GM19023 (cell line): ENCODE measurements around the gene TXNDC17.
"Not testable (repeated sequence)": the region's sequence is repeated elsewhere in the genome, so short reads cannot be mapped to it uniquely, and the experiment has no call there.

Experiments used
- ATAC-seq: cut with Tn5 transposase; IDR thresholded peaks from one replicate; pipeline ENCODE4 v1.9.1; 2021; ENCODE audit warnings: mild to moderate bottlenecking, moderate library complexity; ENCODE audit not compliant: unreplicated experiment

Gene TXNDC17

DNA sequence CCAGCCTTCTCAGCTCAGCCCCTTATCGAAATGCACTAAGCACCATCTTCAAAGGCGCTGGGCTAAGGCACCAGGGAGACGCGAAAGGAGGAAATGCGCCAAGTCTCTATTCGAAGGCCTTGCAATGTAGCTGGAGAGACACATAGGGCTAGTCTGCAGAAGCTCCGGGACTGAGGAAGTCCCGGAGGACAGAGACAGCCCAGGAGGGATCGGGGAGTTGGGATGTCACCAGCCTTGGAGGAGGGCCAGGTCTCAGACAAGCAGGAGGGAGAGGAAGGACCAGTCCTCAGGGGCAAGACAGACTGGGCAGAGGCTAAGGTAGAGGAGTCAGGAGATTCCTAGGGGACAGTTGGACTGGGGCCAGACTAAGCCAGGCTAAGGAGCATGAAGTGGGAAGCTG lies 19.2 kb downstream of the TXNDC17 start:
- no peak for ATAC-seq

DNA sequence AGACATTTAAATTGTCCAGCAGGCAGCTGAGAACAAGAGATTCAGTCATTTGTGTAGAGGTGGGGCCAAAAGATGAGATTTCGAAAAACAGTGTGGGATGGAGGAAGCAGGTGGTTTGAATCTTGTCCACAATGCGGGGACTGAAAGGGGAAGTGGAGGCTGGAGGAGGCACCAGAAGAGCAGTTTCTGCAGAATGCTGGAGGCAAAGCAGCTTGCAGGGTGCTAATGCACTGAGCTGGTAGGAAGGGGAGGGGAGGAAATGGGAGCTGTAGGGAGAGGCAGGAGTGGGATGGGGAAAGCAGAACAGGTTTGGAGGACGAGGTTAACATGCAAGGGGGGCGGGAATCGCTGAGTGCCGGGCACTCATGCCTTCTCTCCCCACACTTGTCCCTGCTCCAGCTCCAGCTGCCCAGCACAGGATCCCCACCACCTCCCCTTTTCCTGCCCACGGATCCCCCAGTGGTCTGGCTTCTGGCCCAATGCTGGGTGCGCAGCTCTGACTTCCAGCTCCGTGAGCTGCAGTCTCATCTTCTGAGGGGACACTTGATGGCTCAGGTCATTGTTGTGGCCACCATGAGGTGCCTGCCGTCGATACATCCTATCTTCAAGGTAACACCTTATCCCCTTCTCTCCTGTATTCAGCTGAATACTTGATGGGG lies 20.1 kb downstream of the TXNDC17 start:
- peak; percentile 56 for ATAC-seq

DNA sequence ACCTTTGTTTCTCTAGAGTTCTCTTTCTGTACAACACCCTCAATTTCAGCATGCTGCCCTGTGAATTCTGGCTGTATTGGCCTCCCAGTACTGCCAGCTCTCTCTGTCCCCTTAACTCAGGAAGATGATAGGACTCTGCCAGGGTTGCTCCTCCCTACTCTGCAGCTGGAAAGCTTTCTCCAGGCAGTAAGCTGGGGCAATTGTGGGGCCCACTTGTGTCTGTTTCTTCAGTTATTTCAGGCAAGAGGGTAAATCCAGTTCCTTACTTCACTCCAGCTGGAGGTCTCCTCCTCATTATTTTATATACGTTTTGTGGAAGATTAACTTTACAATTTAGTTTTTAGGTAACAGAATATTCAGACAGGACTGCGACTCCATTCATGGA lies 20.6 kb downstream of the TXNDC17 start:
- ATAC-seq = no peak

DNA sequence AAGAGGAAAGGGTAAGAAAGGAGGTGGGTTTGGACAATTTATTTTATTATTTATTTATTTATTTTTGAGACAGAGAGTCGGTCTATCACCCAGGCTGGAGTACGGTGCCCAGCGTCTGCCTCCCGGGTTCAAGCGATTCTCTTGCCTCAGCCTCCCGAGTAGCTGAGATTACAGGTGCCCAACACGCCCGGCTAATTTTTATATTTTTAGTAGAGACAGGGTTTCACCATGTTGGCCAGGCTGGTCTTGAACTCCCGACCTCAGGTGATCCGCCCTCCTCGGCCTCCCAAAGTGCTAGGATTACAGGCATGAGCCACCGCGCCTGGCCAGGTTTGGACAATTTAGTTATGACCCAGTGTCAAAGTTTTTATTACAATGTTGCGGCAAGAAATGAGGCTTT lies 22.3 kb downstream of the TXNDC17 start:
- ATAC-seq = not testable (repeated sequence)

DNA sequence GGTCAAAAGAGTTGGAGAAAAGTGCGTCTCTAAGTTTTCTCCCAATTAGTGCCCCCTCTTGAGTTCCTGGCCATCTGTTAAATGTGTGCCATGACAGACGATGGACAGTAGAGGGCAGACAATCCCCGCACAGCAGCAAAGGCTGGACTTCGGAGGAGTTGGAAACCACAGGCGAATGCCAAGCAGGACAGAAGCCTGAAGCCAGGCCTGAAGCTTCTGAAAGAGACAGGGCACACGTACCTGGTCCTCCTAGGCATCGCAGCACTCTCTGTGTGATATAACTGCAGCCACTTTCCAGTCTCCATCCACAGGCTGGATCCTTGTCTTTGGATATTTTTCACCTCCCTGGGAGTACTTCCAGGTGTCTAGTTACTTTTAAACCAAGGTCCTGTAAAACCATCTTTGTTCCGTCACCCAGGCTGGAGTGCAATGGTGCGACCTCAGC lies 25.2 kb downstream of the TXNDC17 start:
- ATAC-seq = no peak

DNA sequence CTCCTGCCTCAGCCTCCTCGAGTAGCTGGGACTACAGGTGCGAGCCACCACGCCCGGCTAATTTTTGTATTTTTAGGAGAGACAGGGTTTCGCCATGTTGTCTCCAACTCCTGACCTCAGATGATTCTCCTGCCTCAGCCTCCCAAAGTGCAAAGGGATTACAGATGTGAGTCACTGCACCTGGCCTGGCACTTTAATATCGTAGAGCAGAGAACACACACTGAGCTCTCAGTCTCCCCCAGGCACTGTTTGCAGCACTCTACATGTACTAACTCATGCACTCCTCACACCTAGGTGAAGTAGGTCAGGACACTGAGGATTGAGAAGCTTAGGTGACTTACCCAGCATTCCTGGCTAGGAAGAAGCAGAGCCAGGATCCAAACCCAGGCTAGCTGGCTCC lies 25.7 kb downstream of the TXNDC17 start:
- no peak for ATAC-seq

DNA sequence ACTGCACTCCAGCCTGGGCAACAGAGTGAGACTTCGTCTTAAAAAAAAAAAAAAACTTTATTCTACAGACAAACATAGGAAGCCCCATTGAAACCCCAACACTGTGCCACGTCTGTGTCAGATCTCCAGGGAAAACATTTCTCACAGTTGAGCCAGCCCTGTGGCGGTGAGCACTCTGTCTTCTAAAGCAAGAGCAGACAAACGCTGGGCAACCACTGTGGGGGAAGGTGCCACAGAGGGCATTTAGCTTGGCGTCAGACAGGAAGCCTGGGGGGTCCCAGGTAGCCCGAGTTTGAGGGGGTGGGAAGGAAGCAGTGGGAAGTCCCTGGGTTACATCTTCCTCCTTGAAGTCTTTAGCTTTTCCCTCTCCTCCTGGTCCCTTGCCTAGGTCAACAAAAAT lies 26.7 kb downstream of the TXNDC17 start:
- ATAC-seq = no peak

DNA sequence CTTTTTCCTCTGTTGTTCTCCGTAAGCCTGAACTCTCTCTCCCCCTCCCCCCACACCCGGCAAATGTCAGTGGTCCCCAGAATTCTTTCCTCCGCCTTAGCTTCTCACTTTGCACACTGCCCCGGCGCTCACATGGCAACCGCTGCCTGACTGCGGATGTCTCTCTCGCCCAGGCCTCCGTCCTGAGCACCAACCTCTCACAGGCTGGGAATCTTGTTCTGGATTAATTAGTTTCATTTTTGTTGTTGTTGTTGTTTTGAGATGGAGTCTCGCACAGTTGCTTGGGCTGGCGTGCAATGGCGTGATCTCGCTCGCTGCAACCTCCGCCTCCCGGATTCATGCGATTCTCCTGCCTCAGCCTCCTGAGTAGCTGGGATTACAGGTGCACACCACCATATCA lies 27.4 kb downstream of the TXNDC17 start:
- ATAC-seq = no peak

DNA sequence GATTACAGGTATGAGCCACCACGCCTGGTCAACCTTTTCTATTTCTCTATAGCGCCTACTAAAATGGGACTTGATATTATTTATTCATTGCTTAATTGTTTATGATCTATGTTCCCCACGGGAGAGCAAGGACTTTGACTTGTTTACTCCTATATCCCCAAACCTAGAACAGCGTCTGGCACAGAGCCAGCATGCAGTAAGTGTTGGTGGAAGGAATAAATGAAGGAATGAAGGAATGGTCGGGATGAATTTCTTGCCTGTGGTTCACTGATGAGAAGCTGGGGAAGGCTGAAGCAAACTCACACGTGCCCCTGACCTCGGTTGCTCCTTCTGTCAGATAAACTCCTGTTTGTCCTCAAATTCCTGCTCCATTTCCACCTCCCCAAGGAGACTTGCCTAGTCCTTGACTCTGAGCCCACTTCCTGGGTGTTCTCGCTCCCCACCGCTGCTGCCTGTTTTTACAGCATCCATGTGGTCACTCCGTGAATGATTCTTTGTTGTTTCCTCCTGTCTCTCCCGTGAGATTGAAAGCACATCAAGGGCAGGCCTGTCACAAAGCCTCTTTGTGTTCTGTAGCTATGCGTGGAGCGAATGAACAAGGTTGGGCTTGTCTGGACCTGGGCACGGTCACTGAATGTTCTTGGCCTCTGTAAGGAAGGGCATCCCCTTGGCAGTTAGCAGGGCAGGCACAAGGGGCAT lies 28.0 kb downstream of the TXNDC17 start:
- no peak for ATAC-seq

DNA sequence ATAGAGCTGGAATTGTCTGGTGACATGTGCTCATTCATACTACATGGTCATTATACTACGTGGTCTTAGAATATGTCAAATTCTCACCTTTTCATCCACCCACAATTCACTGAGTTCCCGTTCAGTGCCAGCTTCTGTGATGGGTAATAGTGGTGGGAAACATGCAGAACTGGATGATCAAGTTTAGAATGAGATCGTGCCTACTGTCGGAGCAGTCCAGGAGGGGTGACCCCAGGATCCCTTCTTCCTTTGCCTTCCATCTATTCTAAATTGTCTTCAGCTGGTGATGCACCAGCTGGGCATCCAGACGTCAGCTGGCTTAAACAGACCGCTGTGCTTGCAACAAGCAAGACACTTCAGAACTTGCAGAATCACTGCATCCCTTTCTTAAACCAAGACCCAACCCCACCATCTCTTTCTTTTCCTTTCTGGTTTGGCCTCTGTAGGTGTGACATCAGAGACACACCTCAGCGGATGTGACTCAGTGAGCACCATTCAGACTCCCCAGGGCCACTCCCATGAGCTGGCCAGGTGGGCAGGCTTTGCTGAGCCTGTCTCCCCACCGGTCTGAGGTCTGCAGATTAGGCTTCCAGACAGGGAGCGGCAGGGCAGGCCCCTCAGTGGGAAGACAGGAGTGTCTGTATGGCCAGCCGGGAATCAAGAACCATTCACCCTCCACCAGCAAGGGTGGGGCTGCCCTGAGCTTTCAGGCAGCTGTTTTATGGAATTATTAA lies 28.8 kb downstream of the TXNDC17 start:
- ATAC-seq = no peak

DNA sequence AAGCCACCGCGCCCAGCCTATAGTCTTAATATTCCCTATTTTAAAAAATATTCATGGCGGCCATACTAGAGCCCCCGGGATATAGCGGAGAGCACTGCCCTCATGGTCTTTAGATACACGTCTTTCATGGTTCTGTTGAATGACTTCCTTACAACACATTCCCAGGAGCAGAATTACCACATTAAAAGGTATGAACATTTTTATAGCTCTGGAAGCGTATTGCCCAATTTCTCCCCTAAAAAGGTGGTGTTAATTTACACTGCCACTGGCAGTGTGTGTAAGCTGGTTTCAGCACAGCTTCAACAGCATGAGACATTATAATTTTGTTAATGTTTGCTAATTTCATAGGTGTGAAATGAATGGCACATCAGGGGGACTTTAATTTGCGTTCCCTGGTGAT lies 29.7 kb downstream of the TXNDC17 start:
- no peak for ATAC-seq

DNA sequence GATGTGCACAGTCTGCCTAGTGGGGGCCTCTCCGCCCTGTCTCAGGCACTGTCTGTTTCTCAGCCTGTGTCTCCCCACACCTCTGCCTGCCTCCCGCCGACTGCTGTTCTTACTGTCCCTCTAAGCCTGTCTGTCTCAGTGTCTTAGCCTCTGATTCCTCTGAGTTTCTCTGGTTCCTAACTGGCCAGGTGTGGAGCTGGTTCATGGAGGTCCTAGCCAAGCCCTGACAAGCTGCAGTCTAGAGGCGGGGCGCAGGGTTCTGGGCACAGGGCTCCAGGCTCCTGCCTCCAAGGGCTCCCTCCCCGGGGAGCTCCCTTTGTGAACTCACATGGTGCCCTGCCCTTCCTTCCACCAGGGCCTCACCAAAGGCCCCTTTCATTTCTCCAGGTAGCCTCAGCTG lies 30.1 kb downstream of the TXNDC17 start:
- no peak for ATAC-seq

DNA sequence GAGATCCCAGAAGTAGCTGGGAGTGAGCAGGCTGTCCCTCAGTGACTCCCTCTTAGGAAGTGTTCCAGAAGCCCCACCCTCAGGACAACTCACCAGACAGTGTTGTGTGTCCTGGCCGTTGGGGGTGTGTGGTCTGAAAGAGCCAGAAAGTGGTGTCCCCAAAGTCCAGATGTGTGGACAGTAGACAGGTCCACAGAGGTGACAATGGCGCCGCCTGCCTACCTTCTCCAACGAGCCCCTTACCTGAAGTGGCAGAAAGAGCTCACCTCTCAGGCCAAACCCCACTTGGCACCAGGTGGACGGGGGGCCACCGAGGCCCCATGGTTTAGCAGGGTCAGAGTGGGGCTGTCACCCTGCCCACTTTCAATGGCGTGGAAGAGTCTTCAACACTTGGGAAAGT lies 30.6 kb downstream of the TXNDC17 start:
- ATAC-seq = no peak

DNA sequence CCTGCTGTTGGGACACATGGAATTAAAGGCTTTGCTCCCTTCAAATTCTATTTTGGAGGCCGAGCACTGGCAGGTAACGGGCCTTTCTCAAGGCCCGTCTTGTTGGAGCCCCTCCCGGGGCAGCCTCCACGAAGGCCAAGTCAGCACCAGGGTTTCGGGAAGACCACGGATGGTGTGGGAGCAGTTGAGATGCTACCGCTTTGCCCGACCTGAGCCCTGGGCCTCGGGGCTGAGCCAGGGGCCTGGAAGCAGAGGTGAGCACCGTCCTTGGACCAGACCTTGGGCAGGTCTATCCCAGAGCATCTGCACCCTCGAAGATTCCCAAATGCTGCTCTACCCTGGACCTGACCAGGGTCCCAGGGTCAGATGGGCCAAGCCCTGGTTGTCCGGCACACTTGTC lies 33.7 kb downstream of the TXNDC17 start:
- ATAC-seq = no peak

DNA sequence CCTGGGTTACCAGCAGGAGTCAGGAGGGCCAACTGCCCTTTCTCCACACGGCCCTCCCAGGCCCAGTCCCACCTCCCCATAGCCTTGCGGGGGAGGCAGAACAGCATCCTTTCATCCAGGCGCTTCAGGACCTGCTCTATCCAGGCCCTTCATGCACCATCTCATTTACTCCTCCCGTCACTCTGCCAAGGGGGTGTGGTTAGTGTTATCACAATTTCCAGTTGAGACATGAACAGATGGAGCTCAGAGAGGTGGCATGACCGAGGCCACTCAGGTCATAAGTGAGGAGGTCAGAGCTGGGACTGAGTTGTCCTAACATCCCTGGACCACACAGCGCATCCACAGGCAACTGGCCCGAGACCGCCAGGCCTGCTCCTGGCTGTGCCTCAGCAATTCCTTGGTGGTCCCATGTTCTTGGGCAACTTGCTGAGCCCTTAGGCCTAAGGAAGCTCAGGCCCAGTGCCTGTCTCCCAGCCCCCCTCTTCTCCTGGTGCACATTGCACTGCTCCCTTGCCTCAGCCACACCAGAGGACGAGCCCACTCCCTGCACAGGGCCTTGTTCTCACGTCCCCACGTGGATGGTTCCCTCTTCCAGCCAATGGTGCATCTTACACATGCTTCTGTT lies 34.5 kb downstream of the TXNDC17 start:
- ATAC-seq = no peak

DNA sequence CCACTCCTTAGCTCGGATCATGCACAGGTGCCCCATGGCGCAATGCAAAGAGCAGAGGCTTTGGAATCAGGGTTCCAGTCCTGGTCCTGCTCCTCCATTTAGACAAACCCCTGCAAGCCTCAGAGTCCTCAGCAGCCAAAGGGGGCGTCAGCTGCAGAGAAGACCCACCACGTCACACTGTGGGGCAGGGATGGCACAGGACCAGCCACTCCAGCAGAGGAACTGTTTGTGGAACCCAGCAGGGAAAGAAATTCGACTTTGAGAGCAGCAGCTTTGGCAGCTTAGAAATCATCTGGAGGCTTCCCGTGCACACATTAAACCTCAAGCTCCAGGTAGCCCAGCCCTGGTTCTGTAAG lies 35.9 kb downstream of the TXNDC17 start:
- no peak for ATAC-seq

DNA sequence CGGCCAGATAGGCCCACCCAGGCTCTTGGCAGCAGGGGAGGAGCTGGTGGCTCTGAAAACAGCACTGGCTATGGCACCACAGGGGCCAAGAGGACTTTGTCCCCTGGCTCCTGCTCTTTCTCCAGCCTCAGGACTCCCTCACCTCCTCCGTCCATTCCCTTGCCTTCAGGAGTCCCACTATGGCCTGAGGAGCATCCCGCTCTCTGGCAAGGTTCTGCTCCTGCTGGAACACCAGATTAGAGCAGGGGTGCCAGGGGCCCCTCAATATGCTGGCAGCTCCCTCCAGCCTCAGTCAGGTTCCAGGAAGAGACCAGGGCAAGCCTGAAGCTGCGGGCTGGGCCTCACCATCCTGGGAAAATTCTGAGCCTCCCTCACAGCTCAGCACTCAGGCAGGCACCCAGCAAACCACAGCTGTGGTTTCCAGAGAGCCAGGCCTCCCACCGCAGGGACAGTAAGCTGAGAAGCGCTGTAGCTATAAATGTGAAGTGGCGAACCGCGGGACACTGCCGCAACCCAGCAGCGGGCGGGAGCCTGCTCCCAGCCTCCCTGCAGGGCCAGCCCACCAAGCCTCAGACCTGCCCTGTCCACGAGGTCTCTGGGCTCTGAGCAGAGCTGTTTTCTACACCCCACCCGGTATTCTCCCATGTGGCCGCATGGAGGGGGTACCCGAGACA lies 36.4 kb downstream of the TXNDC17 start:
- ATAC-seq = no peak

DNA sequence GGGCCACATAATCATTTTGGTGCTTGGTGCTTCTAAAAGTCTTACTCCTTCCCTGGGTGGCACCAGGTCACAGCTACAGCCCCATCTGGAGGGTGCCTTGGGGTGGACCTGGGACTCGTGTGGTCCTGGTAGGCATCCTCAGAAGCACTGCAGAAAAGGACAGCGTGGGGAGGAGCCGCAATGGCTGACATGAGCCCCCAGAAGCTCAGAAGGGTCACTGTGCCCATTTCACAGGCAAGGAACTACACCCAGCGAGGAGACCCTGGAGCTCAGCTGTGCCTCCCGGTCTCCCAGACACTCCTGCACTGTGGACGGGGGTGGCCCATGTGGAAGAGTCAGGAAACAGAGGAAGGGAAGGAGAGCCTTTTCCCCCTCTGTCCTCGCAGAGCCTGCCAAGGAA lies 37.1 kb downstream of the TXNDC17 start:
- no peak for ATAC-seq

DNA sequence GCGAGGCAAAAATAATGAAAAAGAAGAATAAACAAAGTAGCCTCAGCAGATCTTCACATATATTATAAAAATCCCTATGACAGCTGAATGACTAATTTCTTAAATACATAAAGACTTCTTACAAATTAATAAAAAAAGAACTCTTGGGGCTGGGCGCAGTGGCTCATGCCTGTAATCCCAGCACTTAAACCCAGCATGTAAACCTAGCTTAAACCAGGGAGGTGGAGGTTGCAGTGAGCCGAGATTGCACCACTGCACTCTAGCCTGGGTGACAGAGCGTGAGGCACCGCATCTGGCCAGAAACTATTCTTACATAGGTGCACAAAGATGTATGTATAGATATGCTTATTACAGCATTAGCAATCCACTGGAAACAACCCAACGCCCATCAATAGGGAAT lies 38.4 kb downstream of the TXNDC17 start:
- ATAC-seq = no peak

DNA sequence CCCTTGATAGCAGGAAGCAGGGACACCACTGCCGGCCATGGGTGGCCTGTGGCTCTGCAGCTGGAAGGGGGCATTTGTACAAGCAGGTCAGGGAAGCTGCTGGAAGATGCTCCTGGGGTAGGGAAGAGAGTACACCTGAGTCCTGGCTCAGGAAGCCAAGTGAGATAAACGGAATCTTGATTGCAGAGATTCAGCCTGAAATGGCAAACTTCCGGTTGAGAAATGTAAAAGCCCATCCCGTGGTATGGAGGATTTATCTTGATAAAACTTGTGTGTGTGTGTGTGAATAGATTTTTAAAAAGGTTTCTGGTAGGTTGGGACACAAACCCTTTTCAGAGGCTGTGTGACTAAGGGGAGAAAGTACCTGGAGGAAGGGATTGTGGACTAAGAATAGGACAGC lies 40.3 kb downstream of the TXNDC17 start:
- ATAC-seq = no peak

DNA sequence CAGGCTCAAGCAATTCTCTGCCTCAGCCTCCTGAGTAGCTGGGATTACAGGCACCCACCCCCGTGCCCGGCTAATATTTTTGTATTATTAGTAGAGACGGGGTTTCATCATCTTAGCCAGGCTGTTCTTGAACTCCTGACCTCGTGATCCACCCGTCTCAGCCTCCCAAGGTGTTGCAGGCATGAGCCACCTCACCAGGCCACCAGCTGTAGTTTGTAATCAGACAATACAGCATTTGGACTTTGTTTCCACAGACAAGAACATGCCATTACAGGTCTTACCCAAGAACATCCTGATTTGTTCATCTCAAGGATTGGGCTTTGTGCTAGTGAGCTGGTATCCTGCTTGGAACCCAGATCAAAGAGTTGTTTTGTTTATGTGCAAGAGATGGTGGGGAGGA lies 40.8 kb downstream of the TXNDC17 start:
- ATAC-seq = no peak
